GM13977 (cell line): ENCODE measurements around the gene CLTB.
A peak's percentile ranks its signal among the peaks of the same experiment; 100 is the strongest.

Experiments
- DNase-seq: peaks from one replicate; pipeline ENCODE4 v3.0.0; 2012; ENCODE audit warnings: low spot score
- in situ Hi-C: fragments of 300-500 bp; cut with MboI; formaldehyde crosslinking; loops from one replicate; pipeline ENCODE4 v1.12.0; 2022; ENCODE audit warnings: low sequenced_read_pairs, low pct_unique_long_range_greater_than_20kb, mixed read lengths, inconsistent platforms; ENCODE audit not compliant: unreplicated experiment
- TF ChIP-seq, protein P1 (sequence below): IDR thresholded peaks from 2 replicates; pipeline ENCODE4 v1.5.1; 2012; ENCODE audit warnings: mild to moderate bottlenecking, control low read depth; ENCODE audit not compliant: insufficient read depth; ENCODE audit errors: extremely low read depth, missing control alignments

The CLTB gene

DNA sequence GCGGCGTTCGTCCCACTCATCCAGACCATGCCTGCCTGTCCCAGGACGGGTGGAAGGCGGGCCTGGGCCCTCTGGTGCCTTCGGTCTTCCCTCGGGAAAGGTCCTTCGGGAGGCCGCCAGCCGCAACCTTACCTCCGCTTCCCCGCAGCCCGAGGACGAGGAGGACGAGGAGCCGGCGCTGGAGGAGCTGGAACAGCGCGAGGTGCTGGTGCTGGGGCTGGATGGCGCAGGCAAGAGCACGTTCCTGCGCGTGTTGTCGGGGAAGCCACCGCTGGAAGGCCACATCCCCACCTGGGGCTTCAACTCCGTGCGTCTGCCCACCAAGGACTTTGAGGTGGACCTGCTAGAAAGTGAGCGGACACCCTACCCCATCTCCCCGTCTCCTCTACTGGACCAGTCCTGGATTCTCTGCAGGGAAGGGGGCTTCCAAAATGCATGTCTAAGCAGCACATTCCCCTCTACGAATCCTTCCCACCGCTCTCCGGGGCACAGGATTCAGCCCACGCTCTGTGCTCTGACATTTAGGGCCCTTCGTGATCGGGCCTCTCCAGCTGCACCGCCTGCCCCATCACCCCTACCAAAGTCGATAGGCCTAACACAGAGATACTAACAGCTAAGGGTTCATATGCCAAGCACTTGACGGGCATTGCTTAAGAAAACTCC, 50.0 kb downstream of the CLTB start:
- in situ Hi-C loops, result no loop called here
- no peak for DNase-seq
- TF ChIP-seq, protein P1, sequence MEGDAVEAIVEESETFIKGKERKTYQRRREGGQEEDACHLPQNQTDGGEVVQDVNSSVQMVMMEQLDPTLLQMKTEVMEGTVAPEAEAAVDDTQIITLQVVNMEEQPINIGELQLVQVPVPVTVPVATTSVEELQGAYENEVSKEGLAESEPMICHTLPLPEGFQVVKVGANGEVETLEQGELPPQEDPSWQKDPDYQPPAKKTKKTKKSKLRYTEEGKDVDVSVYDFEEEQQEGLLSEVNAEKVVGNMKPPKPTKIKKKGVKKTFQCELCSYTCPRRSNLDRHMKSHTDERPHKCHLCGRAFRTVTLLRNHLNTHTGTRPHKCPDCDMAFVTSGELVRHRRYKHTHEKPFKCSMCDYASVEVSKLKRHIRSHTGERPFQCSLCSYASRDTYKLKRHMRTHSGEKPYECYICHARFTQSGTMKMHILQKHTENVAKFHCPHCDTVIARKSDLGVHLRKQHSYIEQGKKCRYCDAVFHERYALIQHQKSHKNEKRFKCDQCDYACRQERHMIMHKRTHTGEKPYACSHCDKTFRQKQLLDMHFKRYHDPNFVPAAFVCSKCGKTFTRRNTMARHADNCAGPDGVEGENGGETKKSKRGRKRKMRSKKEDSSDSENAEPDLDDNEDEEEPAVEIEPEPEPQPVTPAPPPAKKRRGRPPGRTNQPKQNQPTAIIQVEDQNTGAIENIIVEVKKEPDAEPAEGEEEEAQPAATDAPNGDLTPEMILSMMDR, result no peak

DNA sequence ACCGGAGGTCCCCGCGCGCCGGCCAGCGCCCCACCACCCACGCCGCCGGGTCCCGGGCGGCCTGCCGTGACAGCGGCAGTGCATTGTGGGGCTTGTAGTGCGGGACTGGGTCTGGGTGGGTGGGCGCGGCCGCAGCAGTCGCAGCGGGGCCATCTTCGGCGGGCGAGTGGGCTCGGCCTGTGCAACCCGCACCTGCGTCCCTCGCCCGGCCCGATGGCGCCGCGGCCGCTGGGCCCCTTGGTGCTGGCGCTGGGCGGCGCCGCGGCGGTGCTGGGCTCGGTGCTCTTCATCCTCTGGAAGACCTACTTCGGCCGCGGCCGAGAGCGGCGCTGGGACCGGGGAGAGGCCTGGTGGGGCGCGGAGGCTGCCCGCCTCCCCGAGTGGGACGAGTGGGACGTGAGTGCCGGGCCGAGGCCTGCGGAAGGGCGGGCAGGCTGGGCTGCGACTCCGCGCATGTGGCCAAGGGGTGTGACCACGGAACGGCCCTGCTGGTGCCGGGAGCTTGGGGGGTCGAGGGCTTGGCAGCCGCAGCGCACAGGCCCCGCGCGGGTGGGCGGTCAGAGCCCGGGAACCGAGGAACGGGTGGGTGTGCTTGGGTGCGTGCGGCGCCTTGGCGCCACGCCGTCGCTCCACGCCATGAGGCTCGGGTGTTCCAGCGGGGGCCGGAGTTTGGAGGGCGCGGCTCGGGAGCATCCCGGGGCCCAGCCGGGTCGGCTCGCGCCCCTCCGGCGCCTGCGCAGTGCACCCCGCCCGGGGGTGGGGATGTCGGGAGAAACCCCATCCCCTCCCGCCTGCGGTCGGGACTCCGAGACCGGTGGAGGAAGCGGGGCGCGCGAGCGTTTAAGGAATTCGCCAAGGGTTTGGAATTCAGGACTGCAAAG, 50.7 kb downstream of the CLTB start, which contains the start of gene ARL10:
TSS of gene ARL10 (plus strand) at position 137 of the 881 bp plus-strand sequence. CDS start at position 214, 77 bp downstream.
- TF ChIP-seq, protein P1, result no peak
- DNase-seq, result peak; percentile 85
- in situ Hi-C loops, result no loop called here

DNA sequence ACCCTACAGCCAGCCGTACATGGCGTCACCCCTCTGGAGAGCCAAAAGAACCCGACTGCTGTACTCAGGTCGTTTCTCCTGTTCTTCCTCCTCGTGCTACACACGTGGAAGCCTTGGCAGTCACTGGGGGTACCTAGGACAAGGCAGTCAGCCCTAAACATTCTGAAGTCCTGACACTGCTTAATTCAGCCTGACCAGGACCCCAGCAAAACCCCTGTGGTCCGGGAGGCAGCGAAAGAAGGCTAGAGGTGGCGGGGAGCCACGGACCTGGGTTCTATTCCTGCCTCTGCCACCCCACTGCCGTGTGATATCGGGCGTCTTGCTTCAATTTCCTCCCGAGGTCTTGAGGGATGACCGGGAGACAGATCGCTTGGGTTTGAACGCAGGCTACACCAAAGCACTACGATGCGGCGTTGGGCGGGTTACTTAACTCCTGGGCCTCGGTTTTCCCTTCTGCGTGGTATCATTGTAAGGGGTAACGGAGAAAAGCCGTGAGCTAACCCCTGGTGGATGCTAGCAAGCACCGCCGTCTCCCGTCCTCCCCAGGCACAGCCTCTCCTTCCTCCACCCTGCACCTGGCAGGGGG, 51.5 kb downstream of the CLTB start:
- DNase-seq, result no peak
- TF ChIP-seq, protein P1, result no peak
- in situ Hi-C loops, result no loop called here

DNA sequence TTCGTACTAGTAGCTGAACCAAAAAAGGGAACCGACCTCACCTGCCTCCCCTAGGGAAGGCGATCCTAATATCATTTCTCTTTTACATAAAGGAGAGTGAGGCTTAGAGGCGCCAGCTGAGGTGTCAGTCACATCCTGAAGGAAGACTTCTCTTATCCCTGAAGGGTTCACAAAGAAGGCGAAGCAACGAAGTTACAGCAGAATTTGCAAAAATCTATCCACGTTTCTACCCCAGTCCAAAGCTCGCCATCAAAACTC, 54.2 kb downstream of the CLTB start:
- TF ChIP-seq, protein P1, result no peak
- in situ Hi-C loops, result no loop called here
- no peak for DNase-seq

DNA sequence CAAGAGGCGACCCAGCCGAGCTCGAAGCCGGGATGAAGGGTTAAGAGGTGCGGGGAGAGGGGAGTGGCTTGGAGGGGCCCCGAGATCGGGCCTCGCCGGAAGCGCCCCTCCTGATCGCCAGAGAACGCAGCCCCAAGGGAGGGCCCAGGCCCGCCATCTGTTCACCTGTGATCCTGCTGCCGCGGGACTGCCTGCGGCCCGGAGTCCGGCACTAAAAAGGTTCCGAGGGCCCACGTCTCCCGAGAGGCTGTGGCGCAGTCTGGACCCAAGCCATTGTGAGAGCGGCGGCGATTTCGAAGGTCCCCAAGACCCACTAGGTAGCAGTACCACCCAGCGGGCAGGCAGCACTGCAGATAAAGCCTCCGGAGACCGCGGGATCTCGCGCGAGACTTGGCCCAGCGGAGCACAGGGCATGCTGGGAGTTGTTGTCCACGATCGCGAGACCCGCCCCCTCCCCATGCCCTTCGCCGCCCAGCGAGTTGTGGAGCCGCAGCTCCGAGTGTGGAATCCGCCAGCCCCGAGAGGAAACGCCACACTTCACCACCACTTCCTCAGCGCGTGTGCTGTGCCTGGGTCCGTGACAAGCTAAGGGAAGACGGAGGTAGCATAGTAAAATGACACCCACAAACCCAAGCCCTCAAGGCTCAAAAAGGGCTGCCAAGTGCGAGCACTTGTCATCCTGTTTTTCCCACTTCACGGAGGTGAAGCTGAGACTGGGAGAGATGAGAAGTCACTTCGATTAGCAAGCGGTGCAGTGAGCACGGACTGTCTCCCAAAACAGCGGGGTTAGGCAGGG, 54.7 kb downstream of the CLTB start, which contains the start of gene KIAA1191:
TSS of gene KIAA1191 (minus strand) at position 328 of the 796 bp plus-strand sequence. CDS start 2,256 bp downstream, outside the sequence.
- DNase-seq, result peak; percentile 89
- in situ Hi-C loops, result no loop called here
- TF ChIP-seq, protein P1, result peak; percentile 38

DNA sequence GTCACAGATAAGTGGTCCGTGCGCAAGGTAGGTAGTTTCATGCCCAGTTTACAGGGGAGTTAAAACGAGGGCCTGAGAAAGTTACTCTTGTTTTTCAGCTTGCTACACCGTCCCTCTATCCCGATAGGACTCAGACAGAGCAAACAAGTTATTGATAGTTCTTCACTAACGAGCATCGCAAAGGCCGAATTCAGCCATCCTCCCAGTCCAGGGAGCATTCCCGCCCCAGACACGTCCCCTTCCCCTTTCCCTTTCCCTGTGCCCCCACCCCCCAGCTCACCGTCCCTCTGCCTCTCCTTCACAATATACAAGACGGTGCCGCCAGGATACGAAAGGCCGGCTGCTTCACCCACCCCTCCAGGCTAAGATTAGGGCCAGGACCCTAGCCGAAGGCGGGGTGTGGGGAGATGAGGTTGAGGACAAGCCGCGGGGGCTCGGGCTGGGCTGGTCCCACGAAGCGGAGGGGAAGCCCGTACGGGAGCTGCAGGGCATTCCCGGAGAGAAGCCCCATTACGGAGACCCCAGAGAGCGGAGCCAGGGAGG, 55.4 kb downstream of the CLTB start:
- in situ Hi-C loops, result no loop called here
- no peak for DNase-seq
- TF ChIP-seq, protein P1, result no peak
